Stimulated activated CD4-positive, alpha-beta T cell treated with anti-CD3 and anti-CD28 coated beads, TNF-alpha, amount 100 ng/mL, for 1 hour (primary cell): ENCODE results near the gene VAC14.

Source experiments
- DNase-seq, 3 donors: peaks; one replicate each; pipeline ENCODE4 v3.0.0-alpha.2; 2020; ENCODE audit warnings: low read depth in 3 of 3, low spot score in 1 of 3

Gene VAC14

GRCh38 chr16:70725912-70726828 lies 74.8 kb downstream of the VAC14 start:
- DNase-seq: no peak

- DNase-seq: no peak
Observed at GRCh38 chr16:70725024-70725911, 75.7 kb downstream of the VAC14 start.

DNA sequence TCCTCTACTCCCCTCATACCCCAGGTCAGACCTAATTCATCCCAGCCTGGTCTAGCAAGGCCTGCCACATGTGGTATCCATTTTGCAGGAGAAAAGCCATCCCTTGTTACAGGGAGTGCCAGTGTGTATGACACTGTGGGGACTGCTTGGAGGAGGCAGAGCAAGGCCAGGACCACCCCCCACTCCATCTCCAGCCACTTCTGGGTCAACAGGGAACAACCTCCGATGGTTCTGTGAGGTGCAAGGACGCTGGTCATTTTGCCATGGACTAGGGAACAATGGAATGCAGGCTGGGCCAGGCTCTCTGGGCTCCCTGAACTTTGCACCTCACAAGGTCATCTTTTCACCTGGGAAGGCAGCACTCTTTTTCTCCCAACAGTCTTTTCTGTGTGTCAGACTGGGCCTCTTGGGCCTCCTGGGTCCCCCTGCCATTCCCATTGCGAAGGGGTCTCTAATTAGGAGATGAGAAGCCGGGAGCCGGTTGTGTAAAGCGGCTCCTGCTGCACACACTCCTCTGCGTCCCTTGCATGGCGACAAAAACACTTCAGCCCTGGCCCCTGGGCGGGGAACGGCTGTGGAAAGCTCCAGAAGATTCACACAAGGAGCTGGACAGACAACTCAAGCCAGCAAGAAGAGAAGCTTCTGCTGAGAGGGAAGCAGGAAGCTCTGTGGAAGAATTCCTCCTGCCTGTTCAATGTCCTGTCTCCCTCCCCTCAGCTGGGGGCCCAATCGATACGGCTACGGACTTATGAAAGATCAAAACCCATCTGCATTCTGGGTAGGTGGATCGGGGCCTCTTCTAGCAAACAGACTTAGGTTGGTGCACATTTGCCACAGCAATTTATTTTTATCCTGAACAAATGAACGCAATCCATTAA lies 76.6 kb downstream of the VAC14 start:
- no peak for DNase-seq

- DNase-seq: no peak
Observed at GRCh38 chr16:70723740-70724145, 77.2 kb downstream of the VAC14 start.

DNA sequence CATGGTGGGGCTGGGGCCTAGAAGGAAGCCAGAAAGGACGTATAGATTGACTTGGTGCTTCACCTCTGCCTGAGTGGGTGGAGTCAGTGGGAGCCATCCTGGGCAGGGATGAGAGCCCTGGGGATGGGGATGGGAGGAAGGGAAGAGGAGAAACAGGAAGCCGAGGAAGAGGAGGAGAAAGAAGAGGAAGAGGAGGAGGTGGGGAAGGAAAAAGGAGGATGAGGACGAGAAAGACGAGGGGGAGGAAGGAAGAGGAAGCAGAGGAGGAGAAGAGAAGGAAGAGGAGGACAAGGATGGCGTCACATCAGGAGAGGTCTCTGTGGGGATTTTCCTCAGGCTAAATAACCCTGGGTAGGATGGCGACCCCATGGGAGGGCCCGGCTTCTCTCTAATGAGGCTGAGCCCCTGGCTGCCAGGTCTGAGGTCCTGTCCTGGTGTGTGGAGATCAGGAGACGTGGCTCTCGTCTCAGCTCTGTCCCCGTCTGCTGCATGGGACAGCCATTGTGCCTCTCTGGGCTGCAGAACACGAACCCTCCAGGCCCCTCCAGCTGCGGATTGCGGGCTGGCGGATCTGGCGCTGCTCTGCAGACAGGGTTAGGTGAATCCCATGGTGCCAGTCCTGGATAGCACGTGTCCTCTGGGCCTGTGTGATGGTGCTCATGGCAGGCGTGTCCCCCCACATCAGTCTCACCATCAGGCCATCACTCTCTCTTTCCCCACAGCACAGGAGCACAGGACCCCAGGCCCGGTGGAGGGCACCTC lies 79.6 kb downstream of the VAC14 start:
- no peak for DNase-seq

DNA sequence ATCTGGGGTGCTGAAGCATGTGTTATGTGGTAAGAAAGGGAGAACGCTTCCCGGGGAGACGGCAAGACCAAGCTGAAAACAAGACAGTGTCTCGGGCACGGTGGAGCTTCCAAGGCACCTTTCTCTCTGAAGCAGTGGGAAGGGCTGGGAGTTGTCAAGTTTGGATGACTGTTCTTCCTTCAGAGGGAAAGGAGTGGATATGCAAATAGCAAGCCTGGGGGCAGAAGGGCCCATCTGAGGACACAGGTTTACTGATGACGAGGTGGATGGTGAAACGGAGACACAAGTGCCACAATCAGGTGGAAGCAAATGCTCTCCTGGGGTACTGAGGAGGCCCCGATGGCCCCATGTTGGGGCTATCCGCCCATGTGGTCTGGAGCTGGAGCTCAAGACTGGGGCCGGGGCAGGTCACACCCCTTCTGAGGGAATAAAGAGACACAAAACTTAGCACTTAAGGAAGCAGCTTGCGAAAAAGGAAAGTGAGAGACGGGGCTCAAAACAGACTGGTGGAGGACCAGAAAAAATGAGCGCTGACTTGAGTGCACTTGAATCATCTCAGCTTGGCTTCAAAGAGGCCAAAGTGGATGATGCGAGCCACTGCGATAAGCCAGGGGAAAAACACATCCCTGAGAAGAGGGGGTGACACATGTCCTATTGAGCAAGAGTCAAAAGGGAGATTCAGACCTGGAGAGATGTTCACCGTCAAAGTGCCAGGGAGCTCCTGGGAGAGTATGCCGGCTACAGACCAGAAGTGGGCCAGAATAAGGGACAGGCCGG lies 80.3 kb downstream of the VAC14 start:
- no peak for DNase-seq

- DNase-seq: no peak
Observed at GRCh38 chr16:70717065-70717464, 83.9 kb downstream of the VAC14 start.

DNA sequence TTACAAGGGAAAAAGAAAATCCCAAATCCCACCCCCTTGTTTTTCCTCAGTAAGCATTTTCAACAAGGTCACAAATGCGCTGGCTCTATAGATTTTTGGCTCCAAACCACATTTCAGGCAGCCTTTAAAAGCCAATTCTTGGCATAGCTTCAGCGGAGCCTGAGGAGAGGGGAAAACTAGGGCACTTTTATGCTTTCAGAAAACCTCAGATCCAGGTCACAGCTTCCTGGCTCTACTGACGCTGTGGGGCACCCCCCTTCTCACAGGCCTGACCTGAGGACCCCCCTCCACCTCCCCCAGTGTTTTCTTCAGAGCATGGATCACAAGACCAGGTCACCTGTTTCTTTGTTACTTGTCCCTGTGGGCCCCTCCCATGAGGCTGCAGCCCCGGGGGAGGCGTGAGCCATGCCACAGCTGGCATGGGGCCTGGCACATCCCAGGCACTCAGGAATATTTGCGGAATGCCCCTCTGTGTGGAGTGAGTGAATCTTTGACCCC lies 85.0 kb downstream of the VAC14 start:
- no peak for DNase-seq

DNA sequence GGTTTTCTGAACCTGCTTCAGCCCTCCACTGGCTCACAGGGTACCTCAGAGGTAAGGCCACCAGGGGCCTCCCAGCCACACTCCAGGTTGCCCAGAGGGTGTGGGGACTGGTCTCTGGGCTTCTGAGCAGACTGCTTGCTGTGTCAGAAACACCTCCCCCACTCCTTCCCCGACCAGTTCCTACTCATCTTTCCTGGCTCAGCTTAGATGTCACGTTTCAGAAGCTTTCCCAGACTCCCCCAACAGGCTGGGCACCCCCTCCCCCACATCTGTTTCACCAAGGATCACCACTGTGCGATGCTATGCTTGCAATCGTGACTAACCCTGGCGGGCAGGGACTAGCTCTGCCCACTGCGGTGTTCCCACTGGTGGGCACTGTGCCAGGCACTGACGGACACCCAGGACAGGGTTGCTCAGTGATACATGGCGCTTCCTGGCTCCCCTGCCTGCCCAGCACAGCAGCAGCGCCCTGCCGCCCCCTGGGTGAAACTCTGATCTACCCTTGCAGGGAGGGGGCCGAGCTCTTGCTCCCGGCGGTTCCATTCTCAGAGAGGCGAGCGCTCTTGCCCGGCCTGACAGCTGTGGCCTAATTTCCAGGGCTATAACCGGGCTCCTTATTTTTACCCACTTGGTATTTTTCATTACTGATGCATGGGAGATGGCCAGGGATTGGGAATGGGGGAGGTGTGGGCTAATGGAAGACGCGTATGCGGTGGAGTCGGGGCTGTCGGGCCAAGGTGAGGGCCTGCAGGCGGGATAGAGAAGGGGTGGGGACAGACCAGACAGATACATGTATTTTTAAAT lies 85.7 kb downstream of the VAC14 start:
- DNase-seq: no peak

- no peak for DNase-seq
Observed at GRCh38 chr16:70714581-70715054, 86.3 kb downstream of the VAC14 start.

GRCh38 chr16:70713824-70714223 lies 87.1 kb downstream of the VAC14 start:
- no peak for DNase-seq

- no peak for DNase-seq
Observed at GRCh38 chr16:70713342-70713741, 87.6 kb downstream of the VAC14 start.

GRCh38 chr16:70712942-70713341 lies 88.0 kb downstream of the VAC14 start:
- no peak for DNase-seq

GRCh38 chr16:70712359-70712758 lies 88.6 kb downstream of the VAC14 start:
- DNase-seq: no peak

DNA sequence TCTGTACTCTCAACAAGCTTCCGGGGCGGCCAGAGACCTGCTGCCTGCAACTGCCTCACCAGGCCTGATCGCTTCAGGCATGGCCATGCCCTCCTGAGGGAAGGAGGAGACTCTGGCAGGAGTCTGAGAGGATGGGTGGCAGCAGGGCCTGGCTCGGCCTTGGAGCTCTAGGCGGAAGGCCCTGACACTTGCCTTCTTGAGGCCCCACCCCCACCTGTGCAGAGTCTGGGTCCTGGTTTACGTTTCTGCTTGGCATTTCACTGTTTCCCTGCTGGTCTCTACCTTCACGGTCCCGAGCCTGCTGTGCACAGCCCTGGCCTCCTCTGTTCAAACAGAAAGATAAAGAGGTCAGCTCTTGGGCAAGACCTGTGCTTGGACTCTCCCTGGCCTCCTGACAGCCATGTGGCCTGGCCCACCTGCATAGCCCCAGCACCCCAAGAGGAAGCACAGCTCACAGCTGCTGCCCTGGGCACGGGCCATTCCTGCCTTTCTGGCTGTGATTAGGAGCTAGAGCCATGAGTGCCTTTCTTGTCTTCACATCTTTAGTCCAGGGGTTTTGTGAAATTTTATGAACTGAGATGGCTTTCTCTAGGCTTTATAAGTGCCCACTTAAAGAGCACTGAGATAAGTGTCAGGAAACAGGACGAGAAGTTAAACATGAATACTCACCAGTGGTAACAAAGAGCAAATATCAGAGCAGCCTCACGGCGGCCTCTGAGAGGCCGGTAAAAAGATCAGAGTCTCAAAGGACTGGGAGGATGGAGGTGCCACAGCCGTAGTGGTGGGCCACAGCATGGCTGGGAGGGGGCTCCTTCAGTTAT lies 89.5 kb downstream of the VAC14 start:
- no peak for DNase-seq

DNA sequence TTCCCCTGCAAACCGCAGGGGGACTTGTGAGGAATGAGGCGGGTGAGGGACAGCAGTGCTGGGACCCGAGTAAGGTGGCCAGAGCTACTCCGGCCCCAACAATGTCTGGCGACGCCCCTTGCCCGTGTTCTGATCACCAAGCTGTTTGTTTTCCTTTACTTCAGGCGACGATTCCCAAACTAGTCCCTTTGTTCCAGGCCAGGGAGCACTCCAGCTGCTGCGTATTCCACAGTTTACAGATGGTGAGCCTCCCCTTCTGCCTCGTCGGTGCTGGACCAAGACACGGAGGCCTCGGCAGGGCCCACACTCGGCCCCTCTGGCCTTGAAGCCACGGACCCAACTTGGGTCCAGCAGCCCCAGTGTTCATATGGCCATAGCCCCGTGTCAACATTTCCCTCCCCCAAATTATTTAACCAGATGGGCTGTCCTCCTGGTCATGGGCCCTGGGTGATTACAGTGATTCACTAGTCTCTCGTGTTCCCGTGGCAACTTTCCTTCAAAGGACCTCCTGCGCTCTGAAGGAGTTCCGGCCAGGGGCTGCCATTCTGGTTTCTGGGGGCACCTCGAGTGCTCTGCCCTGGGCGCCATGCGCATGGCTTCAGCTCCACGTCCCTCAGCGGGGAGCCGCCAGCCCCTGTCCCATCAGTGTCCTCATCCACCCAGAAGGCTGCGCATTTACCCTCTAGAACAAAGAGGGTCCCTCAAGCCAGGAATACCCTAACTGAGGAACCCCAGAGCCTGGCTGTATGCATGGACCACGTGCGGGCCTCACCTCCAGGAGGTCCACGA lies 90.3 kb downstream of the VAC14 start:
- no peak for DNase-seq

DNA sequence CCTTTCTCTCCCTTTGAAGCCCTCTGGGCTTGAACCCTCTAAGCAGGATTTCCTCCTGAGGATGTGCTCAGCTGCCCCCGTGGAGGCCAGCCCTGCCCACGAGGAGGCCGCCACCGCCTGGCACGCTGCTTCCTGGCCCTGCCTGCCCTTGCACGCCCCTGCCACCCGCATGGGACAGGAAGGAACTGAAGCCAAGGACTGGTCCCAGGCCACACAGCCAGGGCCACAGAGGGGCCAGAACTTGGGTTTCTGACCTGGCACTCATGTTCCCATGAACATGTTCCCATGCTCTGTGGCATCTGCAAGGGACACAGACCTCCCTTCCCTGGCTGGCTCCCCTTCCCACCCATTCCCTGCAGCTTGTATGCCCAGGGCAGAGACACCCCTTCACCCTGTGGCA lies 91.0 kb downstream of the VAC14 start:
- DNase-seq: no peak
